Esophagus squamous epithelium (tissue), 4 donors: Measurements from ENCODE around the gene ICAM4.

ENCODE experiments used
- CTCF ChIP-seq, 6 experiments: fragments of 450-650 bp in 4 of 6; fragments of 200-600 bp in 2 of 6; sonication (generic) in 2 of 6; IDR thresholded peaks; one replicate each; pipeline ENCODE4 v1.5.1; 2016 to 2019; ENCODE audit warnings: antibody characterized with exemption in 6 of 6, mild to moderate bottlenecking in 4 of 6, moderate library complexity in 4 of 6
- POLR2A ChIP-seq, 4 donors: fragments of 450-650 bp; IDR thresholded peaks; one replicate each; pipeline ENCODE4 v1.6.1; 2017; ENCODE audit warnings: antibody characterized with exemption in 4 of 4, mild to moderate bottlenecking in 4 of 4, moderate library complexity in 3 of 4

GRCh38 chr19:10286803-10287737 lies at the start of gene ICAM4:
- TF ChIP-seq POLR2A (IDR thresholded peaks at IDR 0.05) (no peak), CTCF (IDR thresholded peaks at IDR 0.05) (no peak)
